ENCODE measurements around the gene CPED1. TPM values are rescaled to one million over a fixed set of nuclear protein-coding genes. Genes with fewer than 3 reads are reported as not detected.

The CPED1 gene
- total RNA-seq, 1 experiment from 2014 or later: 1.8 TPM

- Histone ChIP-seq H3K36me3 (ENCODE audit: low read depth, low read length) (no peaks in the 10 kb centered on the region), H3K79me2 (ENCODE audit: low read length) (no peaks in the 10 kb centered on the region), H3K9ac (ENCODE audit: low read length) (no peak overlapping the region), H3K9me2 (replicated peaks; ENCODE audit: low read length) (no peaks in the 10 kb centered on the region), H3K9me3 (ENCODE audit: low read length) (no peaks in the 10 kb centered on the region), H3K4me1 (ENCODE audit: insufficient read depth, low read length) (no peaks in the 10 kb centered on the region), H4K20me1 (ENCODE audit: low read length) (no peaks in the 10 kb centered on the region), H3K27me3 (ENCODE audit: low read length) (no peaks in the 10 kb centered on the region), H2AFZ (ENCODE audit: low read length) (no peak overlapping the region), H3K4me3 (ENCODE audit: low read length) (no peak overlapping the region), H3F3A (ENCODE audit: low read length, unreplicated experiment) (no peaks in the 10 kb centered on the region), H3K4me2 (ENCODE audit: low read length) (no peak overlapping the region), H3K27ac (ENCODE audit: low read length) (no peak overlapping the region)
- TF ChIP-seq EZH2phosphoT487 (IDR thresholded peaks at IDR 0.05; ENCODE audit: borderline replicate concordance, low read length) (no peak), EZH2 (IDR thresholded peaks at IDR 0.05; ENCODE audit: low read length, unreplicated experiment) (no peak), CTCF (conservative IDR thresholded peaks at IDR 0.05; ENCODE audit: low read depth, low read length) (no peak)
- no TSS peak for BruUV-seq (replicated peaks)
- POLR2A ChIA-PET (ENCODE audit: unreplicated experiment): no interaction called here
- DNase-seq: no peak
- no peak for ATAC-seq
- intact Hi-C loops (cut with micrococcal nuclease): no loop called here
- CTCF ChIA-PET: no interaction called here
These were observed 165.5 kb downstream of the CPED1 start for GRCh38 chr7:121153995-121154394.

- intact Hi-C loops (cut with micrococcal nuclease): no loop called here
- CTCF ChIA-PET: no interaction called here
These were observed 168.3 kb downstream of the CPED1 start for GRCh38 chr7:121156825-121157224.

GRCh38 chr7:121157341-121157751 lies 168.8 kb downstream of the CPED1 start:
- Histone ChIP-seq H3K79me2 (ENCODE audit: low read length) (no peaks in the 10 kb centered on the region), H3K9me2 (replicated peaks; ENCODE audit: low read length) (no peaks in the 10 kb centered on the region), H2AFZ (ENCODE audit: low read length) (no peak overlapping the region), H3K4me1 (ENCODE audit: insufficient read depth, low read length) (no peaks in the 10 kb centered on the region), H3K27me3 (ENCODE audit: low read length) (no peaks in the 10 kb centered on the region), H3K36me3 (ENCODE audit: low read depth, low read length) (no peaks in the 10 kb centered on the region), H3K9me3 (ENCODE audit: low read length) (no peaks in the 10 kb centered on the region), H4K20me1 (ENCODE audit: low read length) (no peaks in the 10 kb centered on the region), H3K4me3 (ENCODE audit: low read length) (no peak overlapping the region), H3K9ac (ENCODE audit: low read length) (no peak overlapping the region), H3K4me2 (ENCODE audit: low read length) (no peak overlapping the region), H3F3A (ENCODE audit: low read length, unreplicated experiment) (no peaks in the 10 kb centered on the region), H3K27ac (ENCODE audit: low read length) (no peak overlapping the region)
- ATAC-seq (no peak), DNase-seq (no peak)
- CTCF ChIA-PET: no interaction called here
- POLR2A ChIA-PET (ENCODE audit: unreplicated experiment): no interaction called here
- no TSS peak for BruUV-seq (replicated peaks)
- intact Hi-C loops (cut with micrococcal nuclease): no loop called here
- no peak for TF ChIP-seq EZH2phosphoT487 (IDR thresholded peaks at IDR 0.05; ENCODE audit: borderline replicate concordance, low read length)
- no peak for TF ChIP-seq EZH2 (IDR thresholded peaks at IDR 0.05; ENCODE audit: low read length, unreplicated experiment)
- TF ChIP-seq CTCF (conservative IDR thresholded peaks at IDR 0.05; ENCODE audit: low read depth, low read length): no peak

More at GRCh38 chr7:121156825-121157224, 168.3 kb downstream of the CPED1 start:
- Histone ChIP-seq H3K9ac (ENCODE audit: low read length) (no peak overlapping the region), H3K4me3 (ENCODE audit: low read length) (no peak overlapping the region), H3F3A (ENCODE audit: low read length, unreplicated experiment) (no peaks in the 10 kb centered on the region), H3K79me2 (ENCODE audit: low read length) (no peaks in the 10 kb centered on the region), H3K36me3 (ENCODE audit: low read depth, low read length) (no peaks in the 10 kb centered on the region), H3K4me2 (ENCODE audit: low read length) (no peak overlapping the region), H3K9me3 (ENCODE audit: low read length) (no peaks in the 10 kb centered on the region), H3K9me2 (replicated peaks; ENCODE audit: low read length) (no peaks in the 10 kb centered on the region), H2AFZ (ENCODE audit: low read length) (no peak overlapping the region), H4K20me1 (ENCODE audit: low read length) (no peaks in the 10 kb centered on the region), H3K27me3 (ENCODE audit: low read length) (no peaks in the 10 kb centered on the region), H3K27ac (ENCODE audit: low read length) (no peak overlapping the region), H3K4me1 (ENCODE audit: insufficient read depth, low read length) (no peaks in the 10 kb centered on the region)
- TF ChIP-seq CTCF (conservative IDR thresholded peaks at IDR 0.05; ENCODE audit: low read depth, low read length) (no peak), EZH2 (IDR thresholded peaks at IDR 0.05; ENCODE audit: low read length, unreplicated experiment) (no peak), EZH2phosphoT487 (IDR thresholded peaks at IDR 0.05; ENCODE audit: borderline replicate concordance, low read length) (no peak)
- POLR2A ChIA-PET (ENCODE audit: unreplicated experiment): no interaction called here
- DNase-seq (no peak), ATAC-seq (no peak)
- BruUV-seq (replicated peaks): no TSS peak

Data from PC-3 (cell line).